GM06990 (cell line): ENCODE results near the gene RIC8B.

Experiments used
- DNase-seq: peaks from one replicate; pipeline ENCODE4 v3.0.0-alpha.2; 2011; ENCODE audit not compliant: insufficient read length; ENCODE audit errors: extremely low read depth
- H3K27me3 ChIP-seq: replicated peaks from 2 replicates; pipeline ENCODE4 v1.6.0; 2011; ENCODE audit warnings: low read length; ENCODE audit not compliant: control insufficient read depth, insufficient read depth
- H3K36me3 ChIP-seq: 2 replicates; pipeline ENCODE4 v1.5.1; 2011; ENCODE audit warnings: low read length; ENCODE audit not compliant: control insufficient read depth, insufficient read depth
- H3K4me3 ChIP-seq: replicated peaks from 2 replicates; pipeline ENCODE4 v1.5.1; 2011; ENCODE audit warnings: low read depth, mild to moderate bottlenecking, control low read depth, low read length
- CTCF ChIP-seq: IDR thresholded peaks from 2 replicates; pipeline ENCODE4 v1.5.1; 2011; ENCODE audit warnings: low read length, control low read depth, mild to moderate bottlenecking, inconsistent platforms; ENCODE audit not compliant: insufficient read depth, poor library complexity, severe bottlenecking

The RIC8B gene

GRCh38 chr12:106841510-106842302 is 67.2 kb downstream of the RIC8B start:
- peak; percentile 40 for TF ChIP-seq CTCF
- Histone ChIP-seq H3K27me3 (no peaks in the 10 kb centered on the region), H3K4me3 (no peak overlapping the region), H3K36me3 (no peaks in the 10 kb centered on the region; the same call in none of the 2 replicates)
- DNase-seq = no peak

GRCh38 chr12:106845902-106846301 is 71.4 kb downstream of the RIC8B start:
- DNase-seq = no peak
- no peaks in the 10 kb centered on the region for H3K27me3 ChIP-seq
- H3K36me3 ChIP-seq = no peaks in the 10 kb centered on the region; the same call in none of the 2 replicates
- H3K4me3 ChIP-seq = no peak overlapping the region
- no peak for TF ChIP-seq CTCF

GRCh38 chr12:106847861-106848260 is 73.4 kb downstream of the RIC8B start:
- no peak for DNase-seq
- Histone ChIP-seq H3K27me3 (no peaks in the 10 kb centered on the region), H3K36me3 (no peaks in the 10 kb centered on the region; the same call in 1 of the 2 replicates), H3K4me3 (no peak overlapping the region)
- no peak for TF ChIP-seq CTCF

GRCh38 chr12:106851306-106851705 is 76.8 kb downstream of the RIC8B start:
- H3K27me3 ChIP-seq = no peaks in the 10 kb centered on the region
- no peak for TF ChIP-seq CTCF
- no peak overlapping the region for H3K4me3 ChIP-seq
- no peaks in the 10 kb centered on the region for H3K36me3 ChIP-seq
- no peak for DNase-seq

GRCh38 chr12:106854723-106855122 is 80.2 kb downstream of the RIC8B start:
- DNase-seq = no peak
- Histone ChIP-seq H3K36me3 (no peaks in the 10 kb centered on the region), H3K27me3 (no peaks in the 10 kb centered on the region), H3K4me3 (no peak overlapping the region)
- no peak for TF ChIP-seq CTCF
